HG02642 (cell line): ENCODE results near the gene C13orf46.
"Not testable (repeated sequence)": the region's sequence is repeated elsewhere in the genome, so short reads cannot be mapped to it uniquely, and the experiment has no call there.

Source experiments
- ATAC-seq: cut with Tn5 transposase; IDR thresholded peaks from one replicate; pipeline ENCODE4 v1.9.1; 2021; ENCODE audit warnings: mild to moderate bottlenecking; ENCODE audit not compliant: unreplicated experiment, poor library complexity

Gene C13orf46

DNA sequence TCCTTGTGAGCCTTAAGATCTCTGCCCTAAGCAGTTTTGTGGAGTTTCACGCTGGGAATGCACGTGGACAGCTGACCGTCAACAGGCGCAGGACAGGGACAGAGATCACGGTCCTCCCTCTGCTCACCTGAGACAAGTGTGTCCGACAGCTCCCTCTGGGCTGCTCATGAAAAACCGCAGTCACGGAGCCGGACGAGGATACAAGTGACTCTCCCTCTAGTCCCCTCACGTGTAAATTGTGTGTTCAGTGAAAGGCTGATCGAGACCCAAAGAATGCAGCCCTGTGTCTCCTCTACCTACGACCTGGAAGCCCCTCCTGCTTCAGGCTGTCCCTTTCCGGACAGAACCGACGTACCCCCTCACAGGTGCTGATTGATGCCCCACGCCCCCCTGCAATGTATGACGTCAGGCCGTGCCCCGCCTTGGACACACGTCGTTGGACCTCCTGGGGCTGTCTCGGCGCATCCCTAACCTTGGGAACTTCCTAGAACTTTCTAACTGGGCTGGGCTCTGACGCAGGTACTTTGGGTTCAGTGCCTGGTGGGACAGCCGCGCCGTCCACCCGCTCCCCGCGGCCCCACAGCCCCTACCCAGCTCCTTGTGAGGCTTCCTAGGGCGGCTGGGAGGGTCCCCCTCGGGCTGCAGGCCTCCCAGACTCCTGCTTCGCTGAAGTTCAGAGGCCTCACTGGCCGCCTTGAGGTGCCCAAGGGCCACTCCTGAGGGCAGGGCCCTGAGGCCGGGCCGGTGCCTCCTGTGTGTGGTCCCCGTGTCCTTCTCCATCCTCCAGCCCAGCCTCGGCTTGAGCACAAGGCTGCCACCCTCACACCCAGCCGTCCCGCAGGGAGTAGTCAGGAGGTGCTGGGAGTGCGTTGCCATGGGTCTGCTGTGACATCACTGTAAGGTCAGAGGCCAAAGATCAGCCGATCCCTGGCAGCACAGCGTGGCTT lies at the start of gene C13orf46:
Gene C13orf46, minus strand, starts transcription at position 859 of the 947 bp plus-strand sequence. Its CDS starts 79 bp downstream, at position 780.
- ATAC-seq = no peak

DNA sequence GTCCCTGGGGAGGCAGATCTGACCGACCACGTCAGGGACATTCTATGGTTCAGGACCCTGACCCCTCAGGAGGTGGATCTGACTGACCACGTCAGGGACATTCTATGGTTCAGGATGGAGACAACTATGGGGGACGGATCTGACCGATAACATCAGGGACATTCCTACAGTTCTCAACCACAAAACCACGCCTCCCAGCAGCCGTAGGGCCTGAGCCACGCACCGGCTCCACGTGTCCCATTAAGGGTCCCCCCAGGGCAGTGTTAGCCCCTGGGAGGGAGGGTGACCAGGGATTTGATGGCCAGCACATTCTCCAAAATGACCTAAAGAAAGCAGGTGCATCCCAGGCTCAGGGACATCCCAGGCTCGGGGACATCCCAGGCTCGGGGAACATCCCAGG lies 49.0 kb upstream of the C13orf46 start:
- ATAC-seq = no peak

DNA sequence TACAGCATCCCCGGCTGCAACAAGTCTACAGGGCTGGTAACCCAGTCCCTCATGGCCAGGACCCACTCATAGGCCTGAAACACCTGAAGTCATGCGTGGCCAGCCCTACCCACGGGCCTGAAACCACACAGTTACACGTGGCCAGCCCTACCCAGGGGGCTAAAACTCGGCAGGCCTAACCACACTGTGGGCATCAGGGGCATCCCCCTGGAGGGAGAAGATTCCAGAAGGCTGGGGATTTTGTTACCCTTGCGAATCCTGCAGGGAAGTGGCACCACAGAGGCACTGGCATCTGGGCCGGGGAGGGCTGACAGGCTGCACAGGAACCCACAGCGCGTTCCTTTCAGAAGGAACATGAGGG lies 48.4 kb upstream of the C13orf46 start:
- no peak for ATAC-seq

DNA sequence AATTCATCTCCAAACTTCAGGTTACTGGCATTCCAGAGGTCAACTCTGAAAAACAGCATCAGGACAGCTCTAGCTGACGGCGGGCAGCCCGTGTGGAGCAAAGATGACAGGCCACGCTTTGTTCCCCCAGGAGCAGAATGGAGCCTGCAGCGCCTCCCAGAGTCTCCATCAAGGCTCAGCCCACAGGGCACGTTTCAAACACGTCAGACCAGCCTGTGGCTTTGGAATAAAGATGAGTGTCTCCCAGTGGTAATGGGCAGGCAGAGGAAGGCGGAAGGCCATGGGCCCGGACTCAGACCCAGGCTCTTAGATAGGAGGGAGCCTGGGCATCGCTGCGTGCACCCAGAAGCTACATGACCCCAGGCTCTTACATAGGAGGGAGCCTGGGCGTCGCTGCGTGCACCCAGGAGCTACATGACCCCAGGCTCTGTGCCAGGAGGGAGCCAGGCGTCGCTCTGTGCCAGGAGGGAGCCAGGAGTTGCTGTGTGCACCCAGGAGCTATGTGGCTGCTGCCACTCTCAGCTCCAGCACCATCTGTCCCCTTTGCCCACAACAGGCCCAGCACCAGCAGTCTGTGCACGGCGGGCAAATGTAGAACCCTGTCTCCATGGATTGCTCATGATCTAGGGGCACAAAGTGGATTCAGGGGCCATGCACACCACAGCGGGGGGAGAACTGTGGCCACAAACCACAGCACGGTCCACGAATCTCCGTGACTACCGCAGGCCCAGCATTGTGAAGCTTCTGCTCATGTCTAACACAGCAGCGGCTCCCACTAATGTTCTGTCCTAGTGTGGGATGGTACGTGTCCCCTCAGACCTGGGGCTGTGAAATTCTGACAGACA lies 47.8 kb upstream of the C13orf46 start:
- no peak for ATAC-seq

DNA sequence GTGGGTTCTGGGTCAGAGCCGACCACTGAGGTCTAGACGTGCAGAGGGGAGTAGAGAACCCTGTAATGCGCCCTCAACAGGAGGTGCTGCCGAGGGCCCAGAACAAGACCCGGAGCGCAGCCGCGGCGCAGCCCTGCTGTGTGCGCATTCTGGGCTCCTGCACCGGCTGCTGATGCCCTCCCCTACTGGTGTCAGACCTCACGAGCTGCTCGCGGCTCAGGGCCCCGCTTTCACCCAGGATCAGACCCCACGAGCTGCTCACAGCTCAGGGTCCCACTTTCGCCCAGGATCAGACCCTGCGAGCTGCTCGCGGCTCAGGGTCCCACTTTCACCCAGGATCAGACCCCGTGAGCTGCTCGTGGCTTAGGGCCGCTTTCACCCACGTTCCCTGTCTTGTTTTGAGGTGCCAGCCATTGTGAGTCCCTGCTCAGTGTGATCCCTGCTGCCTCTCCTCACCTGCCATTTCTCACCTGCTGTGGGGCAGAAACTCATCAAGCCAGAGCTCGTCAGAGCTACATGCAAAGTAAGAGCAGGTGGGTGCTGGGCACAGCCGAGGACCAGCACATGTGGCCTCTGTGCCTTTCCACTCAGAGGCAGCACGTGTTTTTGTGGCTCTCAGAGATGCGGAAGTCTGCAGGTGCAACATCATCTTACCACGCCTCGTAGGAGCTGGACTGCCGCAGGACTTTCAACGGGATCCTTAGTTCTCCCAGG lies 47.0 kb upstream of the C13orf46 start:
- no peak for ATAC-seq

DNA sequence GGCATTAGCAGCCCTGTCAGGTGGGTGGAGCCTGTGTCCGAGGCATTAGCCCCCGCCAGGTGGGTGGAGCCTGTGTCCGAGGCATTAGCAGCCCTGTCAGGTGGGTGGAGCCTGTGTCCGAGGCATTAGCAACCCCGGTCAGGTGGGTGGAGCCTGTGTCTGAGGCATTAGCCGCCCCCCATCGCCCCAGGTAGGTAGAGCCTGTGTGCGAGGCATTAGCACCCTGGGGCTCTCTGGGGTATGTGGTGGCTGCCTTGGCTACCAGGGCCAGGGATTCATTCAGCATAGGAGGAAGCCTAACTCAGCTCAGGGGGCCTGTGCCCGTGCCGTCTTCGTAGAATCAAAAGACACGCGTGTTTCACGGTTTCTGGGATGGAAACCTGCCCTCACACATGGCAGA lies 46.3 kb upstream of the C13orf46 start:
- not testable (repeated sequence) for ATAC-seq

DNA sequence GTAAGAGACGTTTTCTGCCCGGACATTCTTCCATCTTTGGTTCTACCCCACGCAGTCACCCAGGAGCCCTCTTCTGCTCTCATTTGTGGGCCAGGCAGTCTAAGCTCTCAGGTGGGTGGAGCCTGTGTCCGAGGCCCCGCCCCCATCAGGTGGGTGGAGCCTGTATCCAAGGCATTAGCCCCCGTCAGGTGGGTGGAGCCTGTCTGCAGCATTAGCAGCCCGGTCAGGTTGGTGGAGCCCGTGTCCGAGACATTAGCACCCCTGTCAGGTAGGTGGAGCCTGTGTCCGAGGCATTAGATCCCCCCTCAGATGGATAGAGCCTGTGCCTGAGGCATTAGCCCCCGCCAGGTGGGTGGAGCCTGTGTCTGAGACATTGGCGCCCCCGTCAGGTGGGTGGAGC lies 45.5 kb upstream of the C13orf46 start:
- ATAC-seq = no peak

DNA sequence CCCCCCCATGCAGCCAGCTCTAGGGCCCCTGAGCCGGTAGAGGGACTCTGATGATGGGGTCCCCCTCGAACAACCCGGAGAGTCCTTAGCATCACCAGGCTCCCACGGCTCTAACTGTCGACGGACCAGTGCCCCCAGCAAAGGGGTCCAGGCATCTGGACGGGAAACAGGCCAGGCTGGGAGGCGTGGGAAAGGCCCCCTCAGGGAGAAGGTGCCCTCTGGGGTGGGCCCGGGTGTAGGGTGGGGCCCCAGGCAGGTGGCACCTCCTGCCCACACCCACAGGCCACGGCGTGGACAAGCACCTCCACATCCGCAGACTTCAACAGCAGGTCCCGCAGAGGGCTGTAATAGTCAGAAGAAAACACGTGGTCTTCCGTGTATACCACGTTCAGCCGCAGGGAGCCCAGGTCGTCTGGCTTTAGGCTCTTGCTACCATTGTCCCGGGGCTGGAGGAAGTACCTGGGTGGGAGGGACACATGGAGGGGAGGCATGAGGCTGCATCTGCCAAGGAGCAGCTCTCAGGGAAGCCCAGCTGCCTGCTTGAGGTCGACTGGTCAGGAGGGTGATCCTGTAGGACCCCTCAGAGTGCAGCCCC lies 44.7 kb upstream of the C13orf46 start:
- no peak for ATAC-seq

DNA sequence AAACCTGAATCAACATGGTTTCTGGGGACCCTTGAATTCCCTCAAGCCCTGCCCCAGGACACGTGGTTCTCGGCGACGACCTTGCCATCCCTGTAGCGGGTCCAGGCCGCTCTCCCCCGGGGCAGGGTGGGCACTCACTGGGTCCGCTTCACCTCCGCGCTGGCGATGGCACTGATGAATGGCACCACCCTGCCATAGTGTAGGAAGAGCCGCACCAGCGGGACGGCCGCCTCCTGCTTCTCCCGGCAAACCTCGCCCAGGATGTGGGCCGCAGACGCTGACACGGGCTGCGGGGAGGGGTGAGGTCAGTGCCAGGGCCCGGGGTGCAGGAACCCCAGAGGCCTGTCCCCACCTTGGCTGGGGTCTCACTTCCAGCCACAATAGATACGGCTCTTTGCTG lies 44.1 kb upstream of the C13orf46 start:
- ATAC-seq = no peak

DNA sequence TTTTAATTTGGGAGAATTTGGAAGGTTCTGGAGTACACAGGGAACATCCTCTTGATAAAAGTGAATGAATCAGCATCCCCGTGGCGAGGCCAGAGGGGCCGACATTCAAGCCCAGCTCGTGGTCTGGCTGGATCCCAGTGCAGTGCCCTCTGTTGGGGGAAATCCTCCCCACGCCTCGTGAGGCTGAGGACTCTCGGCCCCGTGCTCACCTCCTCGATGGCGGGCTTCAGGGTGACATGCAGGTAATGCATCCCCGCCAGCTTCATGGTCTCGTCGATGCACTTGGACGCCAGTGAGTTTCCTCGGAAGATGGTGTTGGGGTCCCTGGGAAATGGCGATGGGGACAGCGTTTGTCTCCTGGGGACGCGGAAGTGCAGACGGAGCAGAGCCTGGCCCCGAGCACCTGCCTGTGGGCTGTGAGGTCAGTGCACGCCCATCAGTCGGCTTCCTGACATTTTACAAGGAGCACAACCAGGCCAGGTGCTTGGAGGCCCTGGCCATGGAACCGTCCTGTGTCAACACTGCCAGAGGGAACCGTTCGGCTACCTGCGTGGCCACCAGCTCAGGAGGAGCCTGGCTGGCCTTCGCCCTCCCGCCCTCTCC lies 43.3 kb upstream of the C13orf46 start:
- no peak for ATAC-seq

DNA sequence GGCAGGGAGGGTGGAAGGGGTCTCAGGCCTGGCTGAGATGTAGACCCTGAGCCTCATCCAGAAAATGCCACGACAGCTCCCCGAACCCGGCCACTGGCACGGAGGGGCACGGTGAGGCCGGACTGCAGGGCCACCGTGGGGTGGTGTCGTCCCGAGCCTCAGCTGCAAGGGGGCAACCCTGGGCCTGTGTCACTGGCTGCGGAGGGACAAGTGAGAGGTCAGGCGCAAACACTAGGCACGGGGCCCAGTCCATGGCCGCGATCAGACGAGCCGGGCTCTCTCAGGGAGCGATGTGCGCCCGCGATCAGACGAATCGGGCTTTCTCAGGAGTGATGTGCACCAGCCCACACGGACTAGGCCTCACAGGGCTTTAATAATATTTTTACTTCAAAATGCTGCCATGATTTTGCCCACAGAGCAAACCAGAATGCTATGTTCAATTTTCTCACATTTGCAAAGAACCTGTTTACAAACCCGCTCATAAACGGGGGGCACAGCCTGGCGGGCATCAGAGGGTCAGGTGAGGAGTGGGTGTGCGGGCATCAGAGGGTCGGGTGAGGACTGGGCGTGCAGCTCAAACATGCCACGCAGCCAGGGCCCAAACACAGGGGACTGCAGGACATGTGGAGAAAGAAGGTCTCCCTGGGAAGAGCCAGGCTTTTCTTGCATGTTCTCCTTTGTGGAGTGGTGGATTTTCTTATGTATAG lies 42.6 kb upstream of the C13orf46 start:
- no peak for ATAC-seq

DNA sequence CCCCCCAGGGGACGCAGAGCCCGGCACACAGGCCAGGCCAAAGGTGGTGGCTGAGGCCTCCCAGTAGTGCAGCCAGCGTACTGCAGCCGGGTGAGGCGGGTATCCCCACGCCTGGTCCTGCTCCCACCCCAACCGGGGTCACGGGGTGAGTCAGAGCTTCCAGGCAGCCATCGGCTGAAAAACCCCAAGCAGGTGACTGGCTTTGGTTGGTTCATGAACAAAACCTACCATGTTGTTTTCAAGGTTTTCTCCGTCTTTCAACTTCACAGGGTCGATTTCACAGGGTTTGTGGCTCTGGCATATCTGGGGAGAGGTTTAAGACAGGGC lies 42.1 kb upstream of the C13orf46 start:
- ATAC-seq = no peak

DNA sequence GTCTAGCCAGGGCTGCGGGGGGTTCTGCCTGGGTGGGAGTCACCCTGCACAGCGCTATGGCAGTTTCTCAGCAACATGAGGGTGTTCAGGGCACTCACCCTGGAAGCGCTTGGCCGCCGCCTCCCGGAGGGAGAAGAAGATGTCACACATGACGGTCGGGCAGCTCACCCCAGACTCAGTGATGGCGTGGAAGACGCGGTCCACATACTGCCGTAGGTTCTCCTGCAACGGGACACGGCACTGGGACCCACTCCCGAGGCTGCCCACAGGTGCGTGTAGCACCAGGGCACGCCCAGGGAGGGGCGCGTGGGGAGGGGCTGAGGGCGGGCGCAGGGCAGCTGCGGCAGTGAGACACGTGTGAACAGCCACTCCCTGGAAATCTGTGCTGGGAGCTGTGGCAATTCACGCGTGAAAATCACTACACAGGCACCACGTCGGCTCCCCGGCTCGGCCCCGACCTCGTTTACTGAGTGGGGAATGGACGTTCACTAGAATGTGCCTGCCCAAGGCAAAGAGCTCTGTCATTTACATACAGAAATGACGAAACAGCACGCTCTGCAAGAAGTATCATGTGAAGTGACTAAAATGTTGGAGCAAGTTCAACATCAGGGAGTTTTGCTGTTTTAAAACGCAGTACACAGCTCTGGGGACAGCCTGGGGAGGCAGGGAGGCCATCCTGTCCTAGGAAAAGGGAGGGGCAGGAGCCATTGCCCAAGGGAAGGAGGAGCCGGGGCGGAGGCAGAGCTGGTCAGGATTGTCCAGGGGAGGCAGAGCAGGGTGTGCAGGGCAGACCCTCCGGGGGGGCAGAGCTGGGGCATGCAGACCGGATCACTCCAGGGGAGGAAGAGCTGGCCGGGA lies 41.5 kb upstream of the C13orf46 start:
- ATAC-seq = no peak

DNA sequence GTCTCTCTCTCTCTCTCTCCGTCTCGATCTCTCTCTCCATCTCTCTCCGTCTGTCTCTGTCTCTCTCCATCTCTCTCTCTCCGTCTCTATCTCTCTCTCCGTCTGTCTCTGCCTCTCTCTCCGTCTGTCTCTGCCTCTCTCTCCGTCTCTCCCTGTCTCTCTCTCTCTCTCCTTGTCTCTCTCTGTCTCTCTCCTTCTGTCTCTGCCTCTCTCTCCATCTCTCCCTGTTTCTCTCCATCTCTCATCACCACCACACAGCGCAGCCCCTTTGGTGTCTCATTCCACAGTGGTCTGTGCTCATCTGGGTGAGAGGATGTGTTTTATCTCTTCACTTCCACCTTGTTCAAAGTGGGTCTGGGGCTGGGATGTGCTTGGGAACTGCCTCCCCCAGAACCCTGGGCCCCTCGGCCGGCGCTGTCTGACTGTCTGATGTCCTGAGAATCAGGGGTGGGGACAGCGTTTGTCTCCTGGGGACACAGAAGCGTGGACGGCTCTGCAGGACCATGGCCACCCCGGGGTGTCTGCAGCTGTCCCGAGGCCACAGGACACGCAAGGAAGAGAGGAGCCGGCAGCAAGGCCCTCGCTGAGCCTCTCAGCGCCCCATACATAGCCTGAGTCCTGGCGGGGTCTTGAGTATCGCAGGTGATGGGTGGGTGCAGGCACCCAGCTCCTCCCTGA lies 40.2 kb upstream of the C13orf46 start:
- no peak for ATAC-seq

DNA sequence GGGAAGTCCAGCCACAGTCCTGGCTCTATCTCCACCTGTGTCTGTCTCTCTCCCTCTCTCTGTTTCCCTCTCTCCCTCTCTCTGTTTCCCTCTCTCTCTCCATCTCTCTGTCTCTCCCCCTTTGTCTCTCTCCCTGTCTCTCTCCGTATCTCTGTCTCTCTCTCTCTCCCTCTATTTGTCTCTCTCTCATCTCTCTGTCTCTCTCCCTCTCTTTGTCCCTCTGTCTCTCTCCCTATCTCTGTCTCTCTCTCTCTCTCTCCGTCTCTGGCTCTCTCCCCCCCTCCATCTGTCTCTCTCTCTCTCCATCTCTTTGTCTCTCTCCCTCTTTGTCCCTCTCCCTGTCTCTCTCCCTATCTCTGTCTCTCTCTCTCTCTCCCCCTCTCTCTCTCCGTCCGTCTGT lies 39.5 kb upstream of the C13orf46 start:
- no peak for ATAC-seq

DNA sequence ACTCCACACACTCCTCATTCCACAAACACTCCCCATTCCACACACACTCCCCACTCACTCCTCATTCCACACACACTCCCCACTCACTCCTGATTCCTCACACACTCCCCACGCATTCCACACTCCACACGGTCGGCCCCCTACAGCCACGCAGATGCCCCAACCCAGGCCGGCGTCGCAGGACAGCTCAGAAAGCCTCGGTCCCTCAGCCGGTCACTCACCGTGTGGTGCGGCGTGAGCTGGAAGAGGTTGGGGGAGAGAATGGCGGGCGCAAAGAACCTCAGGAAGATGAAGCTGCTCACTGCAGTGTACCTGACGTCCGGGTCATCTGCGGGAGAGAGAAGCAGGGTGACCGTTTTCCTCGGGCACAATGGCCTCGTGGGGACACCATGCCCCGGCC lies 39.0 kb upstream of the C13orf46 start:
- ATAC-seq = no peak

DNA sequence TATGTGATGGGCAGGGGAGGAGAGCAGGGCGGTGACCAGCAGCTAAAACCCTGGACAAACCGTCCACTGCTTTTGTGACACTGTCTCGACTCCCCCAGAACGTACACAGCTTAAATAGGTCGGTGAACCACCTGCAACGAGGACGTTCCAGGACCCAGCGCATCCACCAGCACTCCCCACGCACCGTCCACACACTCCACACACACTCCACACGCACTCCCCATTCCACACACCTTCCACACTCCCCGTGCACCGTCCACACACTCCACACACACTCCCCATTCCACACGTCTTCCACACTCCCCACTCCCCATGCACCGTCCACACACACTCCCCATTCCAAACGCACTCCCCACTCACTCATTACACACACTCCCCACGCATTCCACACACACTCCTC lies 38.3 kb upstream of the C13orf46 start:
- no peak for ATAC-seq

DNA sequence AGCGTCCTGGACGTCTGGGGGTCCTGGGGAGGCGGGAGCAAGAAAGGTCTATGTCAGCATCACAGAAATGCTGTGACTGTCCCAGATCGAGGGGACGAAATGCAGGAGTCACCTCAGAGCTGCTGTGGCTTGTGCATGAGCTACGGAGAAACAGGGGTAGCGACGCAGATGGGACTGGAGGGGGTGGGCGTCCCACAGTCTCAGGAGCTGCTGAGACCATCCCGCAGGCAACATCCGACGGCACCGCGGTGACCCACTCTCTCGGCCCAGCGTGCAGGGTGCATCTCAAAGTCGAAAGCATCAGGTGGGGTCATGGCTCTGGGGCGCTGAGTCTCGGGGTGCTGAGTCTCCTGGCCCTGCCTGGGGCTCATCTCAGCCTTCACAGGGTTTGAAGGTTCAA lies 37.4 kb upstream of the C13orf46 start:
- no peak for ATAC-seq
